Activated T-cell treated with anti-CD3 and anti-CD28 coated beads for 1 hour (primary cell): ENCODE data around the gene ARHGAP26.
"Not testable (repeated sequence)": the region's sequence is repeated elsewhere in the genome, so short reads cannot be mapped to it uniquely, and the experiment has no call there.

Experiments
- DNase-seq: peaks from one replicate; pipeline ENCODE4 v3.0.0-alpha.2; 2020; ENCODE audit warnings: low read depth

ARHGAP26 gene

GRCh38 chr5:143093452-143094086 lies 323.4 kb downstream of the ARHGAP26 start:
- no peak for DNase-seq

- DNase-seq, result no peak
Measured at GRCh38 chr5:143094087-143094521, 323.9 kb downstream of the ARHGAP26 start.

- DNase-seq, result not testable (repeated sequence)
Measured at GRCh38 chr5:143094608-143095007, 324.4 kb downstream of the ARHGAP26 start.

- DNase-seq, result no peak
Measured at GRCh38 chr5:143101121-143101520, 330.9 kb downstream of the ARHGAP26 start.

GRCh38 chr5:143101725-143102386 lies 331.7 kb downstream of the ARHGAP26 start:
- no peak for DNase-seq

GRCh38 chr5:143102411-143102810 lies 332.2 kb downstream of the ARHGAP26 start:
- no peak for DNase-seq

DNA sequence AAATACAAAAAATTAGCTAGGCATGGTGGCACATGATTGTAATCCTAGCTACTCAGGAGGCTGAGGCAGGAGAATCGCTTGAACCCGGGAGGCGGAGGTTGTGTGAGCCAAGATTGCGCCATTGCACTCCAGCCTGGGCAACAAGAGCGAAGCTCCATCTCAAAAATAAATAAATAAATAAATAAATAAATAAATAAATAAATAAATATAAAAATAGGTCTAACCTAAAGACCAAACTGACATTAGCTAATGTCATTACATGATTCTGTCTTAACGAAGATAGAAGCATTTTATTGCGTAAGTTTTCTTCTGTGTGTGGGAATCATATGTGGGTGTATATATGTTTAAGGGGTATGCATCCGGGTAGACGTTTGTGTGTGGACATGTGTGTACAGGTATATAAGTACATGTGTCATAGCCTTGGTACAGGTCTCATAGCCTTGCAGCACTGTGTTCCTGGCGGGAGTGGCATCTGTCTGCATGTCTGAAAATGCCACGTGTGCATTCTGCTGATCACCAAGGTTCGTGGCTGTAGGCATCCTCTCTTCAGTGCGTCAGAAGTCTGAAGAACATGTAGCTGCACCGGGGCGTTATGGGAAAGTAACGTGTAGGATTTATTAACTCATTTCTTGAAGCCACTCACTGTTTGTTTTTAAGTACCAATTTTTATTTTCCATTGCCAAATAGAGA lies 335.2 kb downstream of the ARHGAP26 start:
- no peak for DNase-seq

DNA sequence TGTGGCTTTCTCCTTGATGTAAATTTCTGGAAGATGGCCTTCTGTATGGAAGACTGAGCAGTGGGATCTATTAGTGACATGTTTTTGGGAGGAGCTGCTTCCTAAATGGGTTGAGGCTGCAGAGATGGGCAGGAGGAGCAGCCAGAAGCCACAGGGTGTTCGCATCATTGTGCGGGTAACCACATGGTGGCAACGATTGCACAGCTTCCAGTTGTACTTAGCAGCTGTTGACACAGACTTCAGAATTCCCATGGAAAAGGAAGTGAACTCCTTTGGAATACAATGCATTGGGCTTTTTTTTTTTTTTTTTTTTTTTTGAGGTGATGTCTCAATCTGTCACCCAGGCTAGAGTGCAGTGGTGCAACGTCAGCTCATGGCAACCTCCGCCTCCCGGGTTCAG lies 336.0 kb downstream of the ARHGAP26 start:
- no peak for DNase-seq

- no peak for DNase-seq
Measured at GRCh38 chr5:143108498-143109128, 338.4 kb downstream of the ARHGAP26 start.

- no peak for DNase-seq
Measured at GRCh38 chr5:143110591-143110990, 340.4 kb downstream of the ARHGAP26 start.

GRCh38 chr5:143111799-143112198 lies 341.6 kb downstream of the ARHGAP26 start:
- no peak for DNase-seq

GRCh38 chr5:143113461-143113860 lies 343.3 kb downstream of the ARHGAP26 start:
- no peak for DNase-seq

DNA sequence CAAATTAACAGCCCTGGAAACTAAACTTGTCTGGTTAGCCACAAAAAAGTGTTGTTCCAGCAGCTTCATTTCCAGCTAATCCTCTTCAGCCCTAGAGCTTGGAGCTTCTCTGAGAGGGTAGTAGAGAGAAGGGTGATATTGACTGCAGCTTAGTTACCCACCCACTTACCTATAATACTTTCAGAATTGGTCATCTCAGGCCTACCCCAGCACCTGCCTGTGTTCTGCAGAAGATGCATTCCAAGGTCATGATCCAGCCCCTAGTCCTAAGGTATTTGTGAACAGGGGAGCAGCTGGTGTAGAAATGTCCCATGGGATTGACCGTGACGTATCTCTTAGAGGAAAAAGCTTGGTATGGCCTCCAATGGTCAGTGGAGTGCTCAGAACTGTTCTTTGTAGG lies 344.3 kb downstream of the ARHGAP26 start:
- no peak for DNase-seq

GRCh38 chr5:143115381-143115780 lies 345.2 kb downstream of the ARHGAP26 start:
- no peak for DNase-seq

DNA sequence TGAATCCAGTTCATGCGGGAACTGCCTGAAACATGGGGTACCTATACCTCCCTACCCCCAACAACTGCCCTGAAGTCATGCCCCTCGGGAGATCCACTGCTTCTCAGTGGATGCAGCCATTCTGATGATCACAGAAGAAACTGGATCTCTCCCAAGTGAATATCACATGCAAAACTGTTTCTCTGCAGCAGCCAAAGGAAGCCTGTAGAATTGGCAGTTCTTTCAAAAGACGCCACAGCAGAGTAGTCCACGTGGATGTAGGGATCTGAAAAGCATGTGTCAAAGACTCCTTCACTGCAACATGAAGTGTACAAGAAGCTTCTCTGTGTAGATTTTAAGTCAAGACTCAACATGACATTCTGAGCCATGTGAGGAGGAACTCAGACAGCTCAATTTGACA lies 346.6 kb downstream of the ARHGAP26 start:
- DNase-seq, result no peak

GRCh38 chr5:143117821-143118220 lies 347.6 kb downstream of the ARHGAP26 start:
- DNase-seq, result no peak

GRCh38 chr5:143118222-143118621 lies 348.0 kb downstream of the ARHGAP26 start:
- no peak for DNase-seq

DNA sequence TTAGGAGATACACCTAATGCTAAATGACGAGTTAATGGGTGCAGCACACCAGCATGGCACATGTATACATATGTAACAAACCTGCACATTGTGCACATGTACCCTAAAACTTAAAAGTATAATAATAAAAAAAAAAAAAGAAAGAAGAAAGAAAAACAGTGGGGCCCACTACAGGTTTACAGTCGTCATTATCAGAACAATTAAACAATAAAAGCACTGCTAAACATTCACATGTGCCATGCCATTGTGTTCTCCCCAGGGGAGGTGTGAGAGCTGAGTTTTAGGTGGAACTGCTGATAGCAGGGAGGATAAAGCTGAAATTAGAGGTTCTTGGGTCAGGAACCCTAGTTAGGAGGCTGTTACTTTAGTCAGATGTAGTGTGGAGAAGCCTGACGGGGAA lies 348.6 kb downstream of the ARHGAP26 start:
- DNase-seq, result not testable (repeated sequence)

DNA sequence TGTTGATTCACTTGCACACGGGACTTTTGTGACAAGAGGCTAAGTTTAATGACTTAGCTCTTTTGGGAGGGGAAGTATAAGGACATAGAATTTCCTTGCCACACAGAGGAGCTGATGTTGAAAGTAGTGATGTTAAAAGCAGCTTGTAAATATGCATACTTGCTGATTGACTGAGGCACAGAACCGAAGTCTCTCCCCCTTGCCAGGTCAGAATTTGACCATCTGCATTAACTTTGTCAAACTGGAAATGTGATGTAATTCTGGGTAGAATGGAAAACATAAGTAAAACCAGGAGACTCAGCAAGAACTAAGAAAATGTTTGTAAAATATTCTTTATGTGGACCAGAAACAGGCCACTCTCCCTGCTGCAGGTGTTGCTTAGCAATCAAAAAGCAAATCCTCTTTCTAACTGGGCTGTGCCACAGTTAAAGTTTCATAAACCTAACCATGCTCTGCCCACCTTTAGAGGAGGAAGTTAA lies 349.2 kb downstream of the ARHGAP26 start:
- no peak for DNase-seq

- DNase-seq, result no peak
Measured at GRCh38 chr5:143119881-143120341, 349.7 kb downstream of the ARHGAP26 start.

- no peak for DNase-seq
Measured at GRCh38 chr5:143120460-143121134, 350.4 kb downstream of the ARHGAP26 start.

GRCh38 chr5:143121135-143121475 lies 350.9 kb downstream of the ARHGAP26 start:
- no peak for DNase-seq
